Progenitor cell of endocrine pancreas (in vitro differentiated cells): ENCODE results near the gene MPZL3. TPM values are rescaled to one million over a fixed set of nuclear protein-coding genes. Genes with fewer than 3 reads are reported as not detected.
A peak's percentile ranks its signal among the peaks of the same experiment; 100 is the strongest.

Experiments
- DNase-seq: peaks from one replicate; pipeline ENCODE4 v3.0.0; 2021; ENCODE audit warnings: low spot score; ENCODE audit not compliant: unreplicated experiment
- H3K27ac Mint-ChIP-seq: 2 replicates; pipeline ENCODE4 v1.8.0; 2021; ENCODE audit warnings: mild to moderate bottlenecking, moderate library complexity, mixed read lengths
- H3K27me3 Mint-ChIP-seq: 2 replicates; pipeline ENCODE4 v1.8.0; 2021; ENCODE audit warnings: mixed read lengths
- H3K36me3 Mint-ChIP-seq: 2 replicates; pipeline ENCODE4 v1.8.0; 2022; ENCODE audit warnings: mixed read lengths; ENCODE audit not compliant: insufficient read depth
- H3K4me1 Mint-ChIP-seq: 2 replicates; pipeline ENCODE4 v1.8.0; 2021; ENCODE audit warnings: low read depth, mixed read lengths
- H3K4me3 Mint-ChIP-seq: 2 replicates; pipeline ENCODE4 v1.8.0; 2021; ENCODE audit warnings: low read depth, mild to moderate bottlenecking, moderate library complexity, mixed read lengths
- H3K9me3 Mint-ChIP-seq: 2 replicates; pipeline ENCODE4 v1.8.0; 2021; ENCODE audit warnings: low read depth, mixed read lengths
- total RNA-seq: library from RNA; stranded (reverse); gene quantifications from 2 replicates; pipeline ENCODE4 v1.2.1, GENCODE V29; 2021
- TF ChIP-seq, protein P1 (sequence below): fragments of 200-600 bp; sonication (generic); IDR thresholded peaks from one replicate; pipeline ENCODE4 v1.5.0; 2021; ENCODE audit warnings: antibody characterized with exemption, mild to moderate bottlenecking; ENCODE audit not compliant: unreplicated experiment

MPZL3 gene
- total RNA-seq, 1 donor from 2014 or later = 6.3 TPM

DNA sequence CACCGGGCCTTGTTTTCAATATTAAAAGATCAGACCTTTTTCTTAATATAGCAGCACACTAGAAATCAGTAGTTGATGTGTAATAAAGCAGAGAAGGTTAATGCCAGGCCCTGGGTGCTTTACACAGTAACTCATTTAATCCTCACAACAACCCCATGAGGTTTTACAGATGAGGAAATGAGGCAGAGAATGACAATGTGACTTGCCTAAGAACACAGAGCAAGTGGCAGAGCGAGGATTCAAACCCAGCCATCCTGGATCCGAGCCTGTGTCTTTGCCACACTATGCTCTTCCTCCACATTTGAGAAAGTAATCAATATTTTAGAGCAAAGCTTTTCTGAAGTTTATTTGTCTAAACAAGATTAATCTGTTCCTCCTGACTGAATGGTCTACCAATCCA is 34.6 kb downstream of the MPZL3 start:
- Mint-ChIP-seq H3K27me3 (no peaks in the 10 kb centered on the region), H3K4me1 (peaks cover 19% of the 10 kb centered on the region), H3K27ac (no peak overlapping the region), H3K36me3 (no peaks in the 10 kb centered on the region), H3K4me3 (no peak overlapping the region), H3K9me3 (peaks cover 5% of the 10 kb centered on the region)
- no peak for DNase-seq
- TF ChIP-seq, protein P1, sequence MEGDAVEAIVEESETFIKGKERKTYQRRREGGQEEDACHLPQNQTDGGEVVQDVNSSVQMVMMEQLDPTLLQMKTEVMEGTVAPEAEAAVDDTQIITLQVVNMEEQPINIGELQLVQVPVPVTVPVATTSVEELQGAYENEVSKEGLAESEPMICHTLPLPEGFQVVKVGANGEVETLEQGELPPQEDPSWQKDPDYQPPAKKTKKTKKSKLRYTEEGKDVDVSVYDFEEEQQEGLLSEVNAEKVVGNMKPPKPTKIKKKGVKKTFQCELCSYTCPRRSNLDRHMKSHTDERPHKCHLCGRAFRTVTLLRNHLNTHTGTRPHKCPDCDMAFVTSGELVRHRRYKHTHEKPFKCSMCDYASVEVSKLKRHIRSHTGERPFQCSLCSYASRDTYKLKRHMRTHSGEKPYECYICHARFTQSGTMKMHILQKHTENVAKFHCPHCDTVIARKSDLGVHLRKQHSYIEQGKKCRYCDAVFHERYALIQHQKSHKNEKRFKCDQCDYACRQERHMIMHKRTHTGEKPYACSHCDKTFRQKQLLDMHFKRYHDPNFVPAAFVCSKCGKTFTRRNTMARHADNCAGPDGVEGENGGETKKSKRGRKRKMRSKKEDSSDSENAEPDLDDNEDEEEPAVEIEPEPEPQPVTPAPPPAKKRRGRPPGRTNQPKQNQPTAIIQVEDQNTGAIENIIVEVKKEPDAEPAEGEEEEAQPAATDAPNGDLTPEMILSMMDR = no peak

DNA sequence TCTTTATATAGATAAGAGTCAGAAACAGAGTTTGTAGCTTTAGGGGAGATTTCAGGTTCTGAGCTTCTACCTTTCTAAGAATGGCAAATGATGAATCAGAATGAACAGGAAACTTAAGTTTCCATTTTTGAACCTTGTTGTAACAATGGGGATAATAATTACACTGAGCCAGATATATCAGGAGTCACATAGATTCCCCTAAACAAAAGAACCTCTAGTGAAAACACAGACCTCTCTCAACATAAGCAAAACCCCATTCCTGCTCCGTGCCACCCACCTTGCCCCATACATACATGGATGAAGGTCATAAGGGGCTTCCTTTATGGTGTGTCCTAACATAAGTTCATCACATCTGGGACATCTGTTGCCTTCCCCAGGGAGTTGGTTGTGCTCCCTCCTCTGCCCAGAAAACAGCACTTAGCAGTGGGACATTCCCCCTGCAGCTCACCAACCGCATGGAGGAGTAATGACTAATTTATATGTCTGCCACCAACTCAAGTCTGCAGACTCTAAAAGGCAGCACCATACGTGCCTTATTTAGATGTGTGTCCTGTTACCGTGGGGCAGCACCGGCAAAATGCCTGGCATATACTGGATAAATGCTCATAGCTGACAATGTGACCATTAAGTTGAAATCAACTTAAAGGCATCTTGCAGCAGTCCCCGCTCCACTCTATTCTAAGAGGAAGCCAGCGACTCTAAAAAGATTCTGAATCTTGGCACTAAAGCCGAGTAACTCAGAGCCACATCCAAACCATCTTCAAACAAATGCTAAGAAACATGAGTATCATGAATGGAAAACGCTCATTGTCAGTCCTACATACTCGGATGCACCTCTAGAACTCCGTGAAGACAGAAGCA is 35.3 kb downstream of the MPZL3 start:
- peaks cover 5% of the 10 kb centered on the region for H3K9me3 Mint-ChIP-seq
- TF ChIP-seq, protein P1 = no peak
- H3K4me1 Mint-ChIP-seq = peaks cover 26% of the 10 kb centered on the region
- H3K27ac Mint-ChIP-seq = no peak overlapping the region
- H3K4me3 Mint-ChIP-seq = no peak overlapping the region
- DNase-seq = no peak
- H3K36me3 Mint-ChIP-seq = no peaks in the 10 kb centered on the region
- H3K27me3 Mint-ChIP-seq = no peaks in the 10 kb centered on the region

DNA sequence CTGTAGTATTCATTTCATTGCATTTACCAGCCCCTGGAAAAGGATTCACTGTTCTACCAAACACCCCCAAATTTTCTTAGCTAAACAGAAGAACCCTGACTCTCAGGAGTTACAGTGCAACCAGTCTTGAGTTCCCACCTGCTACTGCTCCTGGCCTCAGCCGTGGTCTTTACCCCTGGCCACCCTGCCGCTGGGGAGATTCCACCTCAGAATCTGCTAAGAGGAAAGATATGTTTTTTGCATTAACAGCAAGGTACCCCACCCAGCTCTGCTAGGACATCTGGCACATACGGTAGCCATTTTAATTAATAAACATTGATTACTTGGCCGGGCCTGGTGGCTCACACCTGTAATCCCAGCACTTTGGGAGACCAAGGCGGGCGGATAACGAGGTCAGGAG is 36.4 kb downstream of the MPZL3 start:
- Mint-ChIP-seq H3K4me3 (no peak overlapping the region), H3K4me1 (peaks cover 28% of the 10 kb centered on the region), H3K27ac (no peak overlapping the region), H3K27me3 (no peaks in the 10 kb centered on the region), H3K9me3 (peaks cover 5% of the 10 kb centered on the region), H3K36me3 (no peaks in the 10 kb centered on the region)
- DNase-seq = no peak
- TF ChIP-seq, protein P1 = no peak

DNA sequence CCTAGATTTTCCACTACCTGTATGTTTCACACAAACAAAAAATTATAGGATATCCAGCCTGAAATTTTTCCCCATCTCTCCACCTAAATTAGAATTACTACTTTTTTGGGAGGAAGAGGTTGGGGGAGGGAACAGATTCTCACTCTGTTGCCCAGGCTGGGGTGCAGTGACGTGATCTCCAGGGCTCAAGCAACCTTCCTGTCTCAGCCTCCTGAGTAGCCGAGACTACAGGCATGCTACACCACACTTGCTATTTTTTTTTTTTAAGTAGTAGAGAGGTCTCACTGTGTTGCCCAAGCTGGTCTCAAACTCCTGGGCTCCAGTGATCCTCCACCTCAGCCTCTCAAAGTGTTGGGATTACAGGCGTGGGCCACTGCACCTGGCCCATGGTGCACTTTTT is 36.9 kb downstream of the MPZL3 start:
- Mint-ChIP-seq H3K4me3 (no peak overlapping the region), H3K9me3 (peaks cover 5% of the 10 kb centered on the region), H3K4me1 (peaks cover 28% of the 10 kb centered on the region), H3K27me3 (no peaks in the 10 kb centered on the region), H3K36me3 (no peaks in the 10 kb centered on the region), H3K27ac (no peak overlapping the region)
- TF ChIP-seq, protein P1 = no peak
- no peak for DNase-seq

DNA sequence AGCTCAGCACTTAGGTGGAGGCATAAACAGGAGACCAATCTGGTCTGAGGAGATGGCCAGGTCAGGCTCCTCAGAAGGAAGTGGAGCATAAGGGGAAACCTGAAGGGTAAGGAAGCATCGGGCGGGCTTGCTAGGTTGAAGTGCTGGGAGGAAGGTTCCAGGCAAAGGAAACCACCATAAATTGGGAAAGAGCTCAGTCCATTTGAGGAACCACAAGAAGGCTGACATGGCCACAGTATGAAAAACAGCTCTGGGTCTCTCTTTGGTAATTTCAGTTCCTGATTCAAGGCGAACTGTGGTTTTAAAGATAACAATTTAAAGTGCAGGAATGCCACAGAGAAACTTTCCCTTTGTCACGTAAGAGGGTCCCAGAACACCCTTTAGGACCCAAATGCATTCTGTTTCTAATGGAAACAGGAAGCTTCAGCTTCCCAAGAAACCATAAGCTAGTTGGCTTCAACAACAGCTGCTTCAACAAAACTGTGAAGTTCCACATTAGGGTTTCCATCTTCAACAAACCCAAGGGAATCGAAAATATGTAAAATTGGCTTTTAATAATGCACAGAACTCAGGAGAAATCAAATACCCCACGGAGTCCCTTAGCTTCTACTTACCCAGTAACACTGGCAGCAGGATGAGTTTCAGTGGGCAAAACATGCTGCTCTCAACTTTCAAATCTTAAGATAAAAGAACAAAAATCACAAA is 37.8 kb downstream of the MPZL3 start:
- no peaks in the 10 kb centered on the region for H3K27me3 Mint-ChIP-seq
- DNase-seq = no peak
- H3K9me3 Mint-ChIP-seq = peaks cover 5% of the 10 kb centered on the region
- no peak overlapping the region for H3K4me3 Mint-ChIP-seq
- peak overlapping the region; percentile 47 for H3K27ac Mint-ChIP-seq
- no peaks in the 10 kb centered on the region for H3K36me3 Mint-ChIP-seq
- H3K4me1 Mint-ChIP-seq = peaks cover 26% of the 10 kb centered on the region
- TF ChIP-seq, protein P1 = no peak
